Measurements from ENCODE around the gene CDX1.

CDX1 gene

DNA sequence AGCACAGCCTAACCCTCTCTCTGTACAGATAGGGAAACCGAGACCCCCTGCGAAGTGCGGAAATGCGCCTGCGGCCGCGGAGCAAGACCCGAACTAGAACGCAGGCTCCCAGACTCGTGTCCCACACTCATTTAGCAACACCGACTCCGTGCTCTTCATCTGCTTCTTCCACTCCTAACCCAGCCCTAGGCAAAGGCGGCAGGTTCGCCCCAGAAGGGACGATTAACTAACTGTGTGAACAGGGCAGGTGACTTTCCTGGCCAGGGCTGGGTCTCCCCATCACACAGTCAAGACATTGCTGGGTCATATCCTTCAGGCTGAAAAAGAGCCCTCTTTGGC lies 903 bp downstream of the CDX1 start:
- H3K9ac ChIP-seq (ENCODE audit: insufficient read length), result no peak overlapping the region
- TF ChIP-seq EZH2 (IDR thresholded peaks at IDR 0.05) (no peak), FOXP2 (optimal IDR thresholded peaks at IDR 0.05; ENCODE audit: control extremely low read depth, extremely low read length, insufficient read depth) (no peak), POLR2AphosphoS5 (IDR thresholded peaks at IDR 0.05; ENCODE audit: borderline replicate concordance, low read depth, low read length) (no peak)
- no peak overlapping the region for H3K27ac ChIP-seq
- no peak overlapping the region for H3K4me3 ChIP-seq
- H3K36me3 ChIP-seq (ENCODE audit: insufficient read depth, low read length), result no peaks in the 10 kb centered on the region
- H3K9me3 ChIP-seq (ENCODE audit: low read depth, low read length), result no peaks in the 10 kb centered on the region
- DNase-seq (ENCODE audit: low read depth, low spot score), result no peak

DNA sequence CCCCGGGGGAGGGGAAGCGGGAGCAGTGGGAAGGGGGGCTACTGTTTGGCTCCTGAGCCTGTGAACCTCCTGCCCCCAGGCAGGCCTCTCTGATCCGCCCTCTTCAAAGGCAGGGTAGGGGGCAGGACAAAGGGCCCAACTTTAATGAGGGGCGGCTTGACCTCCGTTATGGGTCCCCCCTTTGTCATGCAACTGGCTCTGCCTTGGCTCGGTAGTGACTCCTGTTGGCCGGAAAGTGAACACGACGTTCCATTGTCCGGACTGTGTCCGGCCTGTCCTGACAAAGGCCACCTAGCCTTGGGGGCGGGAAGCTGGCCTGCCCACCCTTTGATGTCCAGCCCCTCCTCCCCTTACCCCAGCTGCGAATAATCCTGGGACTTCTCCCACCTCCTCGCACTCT lies 1.3 kb downstream of the CDX1 start:
- H3K9me3 ChIP-seq (ENCODE audit: low read depth, low read length), result no peaks in the 10 kb centered on the region
- H3K4me3 ChIP-seq, result no peak overlapping the region
- H3K9ac ChIP-seq (ENCODE audit: insufficient read length), result no peak overlapping the region
- no peak overlapping the region for H3K27ac ChIP-seq
- no peaks in the 10 kb centered on the region for H3K36me3 ChIP-seq (ENCODE audit: insufficient read depth, low read length)
- DNase-seq (ENCODE audit: low read depth, low spot score), result no peak
- TF ChIP-seq EZH2 (IDR thresholded peaks at IDR 0.05), result no peak
- no peak for TF ChIP-seq FOXP2 (optimal IDR thresholded peaks at IDR 0.05; ENCODE audit: control extremely low read depth, extremely low read length, insufficient read depth)
- no peak for TF ChIP-seq POLR2AphosphoS5 (IDR thresholded peaks at IDR 0.05; ENCODE audit: borderline replicate concordance, low read depth, low read length)

DNA sequence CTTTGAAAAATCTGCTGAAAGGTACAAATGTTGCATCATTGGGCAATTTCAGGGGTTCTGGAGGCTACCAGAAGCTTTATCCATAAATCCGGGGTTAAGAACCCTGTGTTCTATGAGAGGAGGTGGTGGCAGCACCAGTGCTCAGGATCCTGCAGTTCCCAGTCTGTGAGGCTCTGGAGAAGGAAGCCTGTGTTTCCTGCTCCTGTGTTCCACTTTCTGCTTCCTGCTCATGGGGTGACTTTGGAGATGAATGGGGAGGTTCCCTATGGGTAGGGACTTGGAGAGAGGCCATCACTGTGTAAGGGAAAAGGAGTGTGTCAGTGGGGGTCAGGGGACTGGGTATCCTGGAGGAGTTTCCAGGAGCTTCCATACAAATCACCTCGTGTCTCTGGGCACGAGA lies 2.3 kb downstream of the CDX1 start:
- no peaks in the 10 kb centered on the region for H3K36me3 ChIP-seq (ENCODE audit: insufficient read depth, low read length)
- H3K9ac ChIP-seq (ENCODE audit: insufficient read length), result no peak overlapping the region
- no peak overlapping the region for H3K27ac ChIP-seq
- H3K9me3 ChIP-seq (ENCODE audit: low read depth, low read length), result no peaks in the 10 kb centered on the region
- no peak for DNase-seq (ENCODE audit: low read depth, low spot score)
- TF ChIP-seq EZH2 (IDR thresholded peaks at IDR 0.05), result no peak
- no peak for TF ChIP-seq FOXP2 (optimal IDR thresholded peaks at IDR 0.05; ENCODE audit: control extremely low read depth, extremely low read length, insufficient read depth)
- no peak for TF ChIP-seq POLR2AphosphoS5 (IDR thresholded peaks at IDR 0.05; ENCODE audit: borderline replicate concordance, low read depth, low read length)
- no peak overlapping the region for H3K4me3 ChIP-seq

DNA sequence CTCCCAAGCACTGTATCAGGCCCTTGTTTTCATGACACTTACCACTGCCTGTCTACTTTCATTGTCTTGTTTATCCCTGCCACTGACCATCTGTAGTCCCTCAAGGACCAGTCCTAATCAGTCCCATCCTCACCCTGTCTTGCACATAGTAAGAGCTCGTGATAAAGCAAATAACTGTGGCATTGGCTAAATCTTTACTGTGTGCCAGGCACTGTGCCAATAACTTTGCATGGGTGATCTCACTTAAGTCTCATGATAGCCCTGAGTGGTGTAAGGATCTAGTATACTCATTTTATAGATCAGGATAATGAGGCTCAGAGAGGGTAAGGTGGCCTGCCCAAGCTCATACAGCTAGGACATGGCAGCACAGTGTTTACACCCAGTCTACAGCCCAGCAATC lies 5.6 kb downstream of the CDX1 start:
- no peaks in the 10 kb centered on the region for H3K36me3 ChIP-seq (ENCODE audit: insufficient read depth, low read length)
- no peak overlapping the region for H3K27ac ChIP-seq
- no peak overlapping the region for H3K9ac ChIP-seq (ENCODE audit: insufficient read length)
- TF ChIP-seq FOXP2 (optimal IDR thresholded peaks at IDR 0.05; ENCODE audit: control extremely low read depth, extremely low read length, insufficient read depth) (no peak), POLR2AphosphoS5 (IDR thresholded peaks at IDR 0.05; ENCODE audit: borderline replicate concordance, low read depth, low read length) (no peak), EZH2 (IDR thresholded peaks at IDR 0.05) (no peak)
- H3K9me3 ChIP-seq (ENCODE audit: low read depth, low read length), result no peaks in the 10 kb centered on the region
- H3K4me3 ChIP-seq, result no peak overlapping the region
- DNase-seq (ENCODE audit: low read depth, low spot score), result no peak

DNA sequence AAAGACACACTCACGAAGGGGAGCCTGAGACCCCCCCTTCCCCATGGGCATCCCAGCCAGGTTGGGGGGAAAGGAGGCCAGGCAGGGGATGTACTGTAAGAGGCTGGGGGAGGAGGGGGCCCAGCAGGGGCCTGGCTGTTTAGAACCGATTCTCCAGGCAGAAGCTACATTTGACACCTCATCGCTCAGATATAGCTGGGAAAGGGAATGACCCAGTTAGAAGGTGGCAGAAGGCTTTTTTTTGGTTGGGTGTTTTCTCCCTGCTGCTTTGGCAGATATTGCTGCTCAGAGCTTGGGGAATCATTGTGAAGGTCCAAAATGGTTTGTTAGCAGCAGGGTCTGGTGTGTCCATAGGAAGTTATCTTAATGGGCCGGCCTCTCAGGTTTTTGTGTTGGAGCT lies 6.0 kb downstream of the CDX1 start:
- DNase-seq (ENCODE audit: low read depth, low spot score), result no peak
- H3K27ac ChIP-seq, result no peak overlapping the region

DNA sequence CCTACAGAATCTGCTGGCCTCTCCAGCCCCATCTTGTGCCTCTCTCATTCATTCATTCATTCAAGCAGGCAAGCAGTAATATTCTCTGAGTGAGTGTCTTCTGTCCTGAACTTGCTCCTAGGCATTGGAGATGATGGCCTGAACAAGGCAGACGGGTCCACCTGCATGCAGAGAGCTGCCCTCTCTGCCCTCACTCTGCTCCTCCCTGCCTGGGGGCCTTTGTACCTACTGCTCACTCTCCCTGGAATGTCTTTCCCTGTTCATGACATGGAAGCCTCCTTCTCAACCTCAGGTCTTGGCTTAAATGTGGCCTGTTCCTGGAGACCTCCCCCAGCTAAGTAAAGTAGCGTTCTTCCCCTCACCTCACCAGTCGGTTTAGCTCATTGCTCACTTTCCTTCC lies 6.6 kb downstream of the CDX1 start:
- no peak for TF ChIP-seq EZH2 (IDR thresholded peaks at IDR 0.05)
- TF ChIP-seq POLR2AphosphoS5 (IDR thresholded peaks at IDR 0.05; ENCODE audit: borderline replicate concordance, low read depth, low read length), result no peak
- TF ChIP-seq FOXP2 (optimal IDR thresholded peaks at IDR 0.05; ENCODE audit: control extremely low read depth, extremely low read length, insufficient read depth), result no peak
- no peaks in the 10 kb centered on the region for H3K36me3 ChIP-seq (ENCODE audit: insufficient read depth, low read length)

More for the DNA sequence above, 6.0 kb downstream of the CDX1 start:
- Histone ChIP-seq H3K4me3 (no peak overlapping the region), H3K9ac (ENCODE audit: insufficient read length) (no peak overlapping the region), H3K36me3 (ENCODE audit: insufficient read depth, low read length) (no peaks in the 10 kb centered on the region), H3K9me3 (ENCODE audit: low read depth, low read length) (no peaks in the 10 kb centered on the region)
- TF ChIP-seq POLR2AphosphoS5 (IDR thresholded peaks at IDR 0.05; ENCODE audit: borderline replicate concordance, low read depth, low read length) (no peak), EZH2 (IDR thresholded peaks at IDR 0.05) (no peak), FOXP2 (optimal IDR thresholded peaks at IDR 0.05; ENCODE audit: control extremely low read depth, extremely low read length, insufficient read depth) (no peak)

DNA sequence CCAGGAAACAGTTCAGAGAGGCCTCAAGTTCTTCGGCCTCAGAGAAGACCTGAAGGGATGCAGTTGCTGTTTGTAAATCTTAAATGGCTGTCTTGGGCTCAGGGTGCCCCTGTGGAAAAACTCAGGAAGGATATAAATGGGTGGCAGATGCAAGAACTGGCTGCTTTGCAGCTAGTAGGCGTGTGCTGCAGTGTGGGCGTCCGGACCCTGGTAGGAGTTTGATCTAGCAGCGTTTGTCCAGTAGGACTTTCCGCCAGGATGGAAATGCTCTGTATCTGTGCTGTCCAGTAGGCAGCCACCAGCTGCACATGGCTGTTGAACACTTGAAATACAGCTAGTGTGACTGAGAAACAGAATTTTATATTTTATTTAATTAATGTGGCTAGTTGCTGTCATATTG lies 7.7 kb downstream of the CDX1 start:
- Histone ChIP-seq H3K27ac (no peak overlapping the region), H3K9me3 (ENCODE audit: low read depth, low read length) (no peaks in the 10 kb centered on the region), H3K9ac (ENCODE audit: insufficient read length) (no peak overlapping the region), H3K36me3 (ENCODE audit: insufficient read depth, low read length) (no peaks in the 10 kb centered on the region), H3K4me3 (no peak overlapping the region)
- no peak for TF ChIP-seq POLR2AphosphoS5 (IDR thresholded peaks at IDR 0.05; ENCODE audit: borderline replicate concordance, low read depth, low read length)
- TF ChIP-seq EZH2 (IDR thresholded peaks at IDR 0.05), result no peak
- no peak for TF ChIP-seq FOXP2 (optimal IDR thresholded peaks at IDR 0.05; ENCODE audit: control extremely low read depth, extremely low read length, insufficient read depth)
- DNase-seq (ENCODE audit: low read depth, low spot score), result no peak

More for the DNA sequence above, 6.6 kb downstream of the CDX1 start:
- Histone ChIP-seq H3K27ac (no peak overlapping the region), H3K4me3 (no peak overlapping the region), H3K9me3 (ENCODE audit: low read depth, low read length) (no peaks in the 10 kb centered on the region), H3K9ac (ENCODE audit: insufficient read length) (no peak overlapping the region)
- DNase-seq (ENCODE audit: low read depth, low spot score), result no peak

DNA sequence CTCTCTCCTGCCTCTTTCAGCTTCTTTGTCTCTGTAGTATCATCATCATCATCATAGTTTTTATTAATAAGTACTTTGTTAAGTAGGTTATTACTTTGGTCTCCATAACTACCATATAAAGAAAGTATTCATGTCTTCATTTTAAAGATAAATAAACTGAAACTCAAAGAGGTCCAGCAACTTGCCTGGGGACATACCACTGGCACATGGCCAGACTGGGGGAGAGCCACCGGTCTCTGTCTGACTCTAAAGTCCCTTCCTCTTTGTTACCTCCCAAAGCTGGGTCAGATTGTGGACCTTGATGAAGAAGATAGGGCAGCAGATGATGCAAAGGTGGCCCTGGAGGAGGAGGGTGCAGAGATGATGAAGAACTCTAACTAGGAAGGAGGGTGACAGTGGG lies 8.5 kb downstream of the CDX1 start:
- Histone ChIP-seq H3K4me3 (no peak overlapping the region), H3K9ac (ENCODE audit: insufficient read length) (no peak overlapping the region), H3K27ac (no peak overlapping the region), H3K9me3 (ENCODE audit: low read depth, low read length) (no peaks in the 10 kb centered on the region), H3K36me3 (ENCODE audit: insufficient read depth, low read length) (no peaks in the 10 kb centered on the region)
- TF ChIP-seq EZH2 (IDR thresholded peaks at IDR 0.05), result no peak
- no peak for TF ChIP-seq FOXP2 (optimal IDR thresholded peaks at IDR 0.05; ENCODE audit: control extremely low read depth, extremely low read length, insufficient read depth)
- no peak for TF ChIP-seq POLR2AphosphoS5 (IDR thresholded peaks at IDR 0.05; ENCODE audit: borderline replicate concordance, low read depth, low read length)
- no peak for DNase-seq (ENCODE audit: low read depth, low spot score)

DNA sequence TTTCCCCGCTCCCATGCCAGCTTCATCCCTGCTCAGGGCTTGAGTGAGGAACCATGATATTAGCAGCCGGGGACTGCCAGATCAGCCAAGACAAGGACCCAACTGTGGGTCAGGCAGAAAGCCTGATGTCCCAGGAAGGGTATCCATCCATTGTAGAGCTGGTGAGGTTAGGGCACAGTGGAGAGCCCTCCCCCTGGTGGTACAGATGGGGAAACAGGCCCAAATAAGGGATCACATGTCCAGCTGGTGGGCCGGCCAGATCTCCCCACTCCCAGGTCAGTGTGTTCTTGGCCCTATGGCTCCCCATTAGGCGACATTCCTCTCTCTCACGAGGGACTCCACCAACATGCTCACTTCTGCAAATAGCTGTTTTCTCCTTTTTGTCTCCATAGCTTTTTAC lies 9.0 kb downstream of the CDX1 start:
- Histone ChIP-seq H3K9ac (ENCODE audit: insufficient read length) (no peak overlapping the region), H3K27ac (no peak overlapping the region), H3K9me3 (ENCODE audit: low read depth, low read length) (no peaks in the 10 kb centered on the region), H3K4me3 (no peak overlapping the region), H3K36me3 (ENCODE audit: insufficient read depth, low read length) (no peaks in the 10 kb centered on the region)
- TF ChIP-seq POLR2AphosphoS5 (IDR thresholded peaks at IDR 0.05; ENCODE audit: borderline replicate concordance, low read depth, low read length), result no peak
- no peak for TF ChIP-seq FOXP2 (optimal IDR thresholded peaks at IDR 0.05; ENCODE audit: control extremely low read depth, extremely low read length, insufficient read depth)
- no peak for TF ChIP-seq EZH2 (IDR thresholded peaks at IDR 0.05)
- DNase-seq (ENCODE audit: low read depth, low spot score), result no peak

Measured in SK-N-MC (cell line).